MM.1S (cell line): ENCODE results near the gene SLC10A1.

ENCODE experiments used
- EZH2 ChIP-seq: fragments of 300-600 bp; sonication (generic); optimal IDR thresholded peaks from 2 replicates; pipeline ENCODE3; 2017; ENCODE audit warnings: low read depth, mild to moderate bottlenecking, antibody characterized with exemption, low read length, mixed read lengths
- EZH2phosphoT487 ChIP-seq: fragments of 300-600 bp; sonication (generic); IDR thresholded peaks from 2 replicates; pipeline ENCODE4 v1.6.1; 2018; ENCODE audit warnings: antibody characterized with exemption, low read length
- TF ChIP-seq, protein P1 (sequence below): fragments of 300-600 bp; sonication (generic); IDR thresholded peaks from 2 replicates; pipeline ENCODE4 v1.5.1; 2016; ENCODE audit warnings: antibody characterized with exemption, low read length, mixed read lengths

- TF ChIP-seq EZH2 (no peak), EZH2phosphoT487 (no peak)
- TF ChIP-seq, protein P1, sequence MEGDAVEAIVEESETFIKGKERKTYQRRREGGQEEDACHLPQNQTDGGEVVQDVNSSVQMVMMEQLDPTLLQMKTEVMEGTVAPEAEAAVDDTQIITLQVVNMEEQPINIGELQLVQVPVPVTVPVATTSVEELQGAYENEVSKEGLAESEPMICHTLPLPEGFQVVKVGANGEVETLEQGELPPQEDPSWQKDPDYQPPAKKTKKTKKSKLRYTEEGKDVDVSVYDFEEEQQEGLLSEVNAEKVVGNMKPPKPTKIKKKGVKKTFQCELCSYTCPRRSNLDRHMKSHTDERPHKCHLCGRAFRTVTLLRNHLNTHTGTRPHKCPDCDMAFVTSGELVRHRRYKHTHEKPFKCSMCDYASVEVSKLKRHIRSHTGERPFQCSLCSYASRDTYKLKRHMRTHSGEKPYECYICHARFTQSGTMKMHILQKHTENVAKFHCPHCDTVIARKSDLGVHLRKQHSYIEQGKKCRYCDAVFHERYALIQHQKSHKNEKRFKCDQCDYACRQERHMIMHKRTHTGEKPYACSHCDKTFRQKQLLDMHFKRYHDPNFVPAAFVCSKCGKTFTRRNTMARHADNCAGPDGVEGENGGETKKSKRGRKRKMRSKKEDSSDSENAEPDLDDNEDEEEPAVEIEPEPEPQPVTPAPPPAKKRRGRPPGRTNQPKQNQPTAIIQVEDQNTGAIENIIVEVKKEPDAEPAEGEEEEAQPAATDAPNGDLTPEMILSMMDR: peak; percentile 77
Measured at GRCh38 chr14:69726761-69727511, 70.1 kb downstream of the SLC10A1 start.
